Renal cortex interstitium (tissue), 15 donors: Measurements from ENCODE around the gene S100A5. TPM values are rescaled to one million over a fixed set of nuclear protein-coding genes. Genes with fewer than 3 reads are reported as not detected.
"Not testable (repeated sequence)": the region's sequence is repeated elsewhere in the genome, so short reads cannot be mapped to it uniquely, and the experiment has no call there.

ENCODE experiments used
- DNase-seq, 11 donors: peaks; one replicate each; pipeline ENCODE4 v3.0.0-alpha.2; 2013; ENCODE audit warnings: low read depth in 9 of 11, low spot score in 4 of 11; ENCODE audit errors: extremely low read depth in 1 of 11
- long read RNA-seq, 16 experiments: transcript quantifications; one replicate each; lab custom pipeline, GENCODE V29; 2026
- polyA plus RNA-seq, 3 donors: library from polyadenylated mRNA; unstranded; fragments of 120-200 nt; gene quantifications; one replicate each; pipeline ENCODE4 v1.2.1, GENCODE V29; 2013; ENCODE audit not compliant: insufficient read length in 3 of 3

Gene S100A5, protein sequence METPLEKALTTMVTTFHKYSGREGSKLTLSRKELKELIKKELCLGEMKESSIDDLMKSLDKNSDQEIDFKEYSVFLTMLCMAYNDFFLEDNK
- polyA plus RNA-seq = 1 to 10 TPM in 2 of 3 donors, under 1 TPM in 1; 0.85 to 1.3 (median 1.2) TPM
- long read RNA-seq, donor 1, partial matches to known transcripts = 0 of 1 reads
- long read RNA-seq, donor 1, other reads (novel, unspliced or antisense) = 0 of 1 reads
- long read RNA-seq, donor 2 = 0 reads
- long read RNA-seq, donor 3 = 0 reads
- long read RNA-seq, donor 4, partial matches to known transcripts = 0 of 1 reads
- long read RNA-seq, donor 4, other reads (novel, unspliced or antisense) = 0 of 1 reads
- long read RNA-seq, donor 5 = 0 reads
- long read RNA-seq, donor 6, partial matches to known transcripts = 0 of 1 reads
- long read RNA-seq, donor 6, other reads (novel, unspliced or antisense) = 0 of 1 reads
- long read RNA-seq, donor 7 = 0 reads
- long read RNA-seq, donor 8, partial matches to known transcripts = 0 of 1 reads
- long read RNA-seq, donor 8, other reads (novel, unspliced or antisense) = 0 of 1 reads
- long read RNA-seq, donor 9 = 0 reads
- long read RNA-seq, donor 10, partial matches to known transcripts = 0 of 1 reads
- long read RNA-seq, donor 10, other reads (novel, unspliced or antisense) = 0 of 1 reads
- long read RNA-seq, donor 11 = 0 reads
- long read RNA-seq, donor 12 = 0 reads
- long read RNA-seq, donor 13 = 0 reads
- long read RNA-seq, donor 14 = 0 reads
- long read RNA-seq, donor 15 = 0 reads
- long read RNA-seq, donor 16 = 0 reads

DNA sequence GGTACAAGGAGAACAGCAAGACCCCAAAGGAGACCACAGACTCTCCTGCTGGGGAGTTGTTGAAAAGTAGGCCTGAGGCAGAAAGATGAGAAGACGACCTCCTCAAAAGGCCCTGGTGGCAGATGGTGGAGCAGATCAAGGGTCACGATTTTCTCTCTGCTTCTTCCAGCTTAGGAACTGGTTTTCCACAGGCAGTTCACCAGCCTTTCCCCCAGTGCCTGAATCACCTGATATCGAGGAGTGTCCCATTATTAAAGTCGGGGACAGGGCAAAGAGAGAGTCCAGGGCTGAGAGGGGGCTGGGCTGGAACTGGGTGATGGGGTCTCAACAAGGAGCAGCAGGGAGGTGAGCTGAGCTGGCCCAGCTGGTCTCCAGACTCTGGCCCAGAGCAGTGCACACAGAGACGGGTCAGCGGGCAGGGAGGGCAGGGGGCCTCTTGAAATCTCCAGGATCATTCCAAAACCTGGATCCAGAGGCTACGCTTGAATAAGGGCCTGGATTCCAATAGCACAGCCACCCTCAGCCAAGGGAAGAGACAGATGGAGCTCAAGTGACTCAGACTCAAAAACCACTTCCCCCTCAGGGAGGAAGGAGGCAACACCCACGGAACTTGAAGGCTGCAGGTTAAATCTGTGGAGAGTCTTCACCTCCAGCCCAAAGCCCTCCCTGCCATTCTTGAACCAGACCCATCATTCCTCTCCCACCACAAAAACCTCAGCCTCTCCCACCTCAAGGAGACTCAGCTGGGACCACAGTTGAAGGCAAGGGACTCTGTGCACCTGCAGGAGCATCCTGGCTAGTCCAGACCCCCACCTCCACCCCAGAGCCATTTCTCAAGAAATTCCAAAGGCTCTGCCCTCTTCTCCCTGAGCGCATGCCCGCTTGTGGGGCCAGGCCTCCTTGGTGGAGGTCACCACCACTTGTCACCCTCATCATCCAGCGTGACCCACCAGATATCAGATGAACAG is at the start of gene S100A5:
TSS of gene S100A5 (minus strand) at position 541 of the 968 bp plus-strand sequence. CDS start 743 bp downstream, outside the sequence.
- DNase-seq = peak in 1 of 11 donors; percentile 48

DNA sequence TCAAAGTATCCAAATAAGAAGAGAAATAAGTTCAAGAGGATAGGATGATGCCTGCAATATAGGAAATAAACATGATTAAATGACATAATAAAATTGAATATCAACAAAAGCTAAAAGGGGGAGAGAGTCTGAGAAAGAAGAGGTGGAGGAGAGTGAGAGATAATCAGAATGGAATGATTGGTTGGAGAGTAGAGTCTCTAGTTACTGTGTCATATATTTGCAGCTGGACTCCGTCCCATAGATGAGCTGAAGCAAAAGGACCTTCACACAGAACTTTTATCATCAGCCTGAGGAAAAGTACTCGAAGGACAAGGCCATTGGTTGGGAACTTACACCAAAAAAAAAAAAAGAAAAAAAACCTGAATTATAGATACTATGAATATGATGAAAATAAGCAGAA is 47.7 kb upstream of the S100A5 start:
- DNase-seq = no peak

DNA sequence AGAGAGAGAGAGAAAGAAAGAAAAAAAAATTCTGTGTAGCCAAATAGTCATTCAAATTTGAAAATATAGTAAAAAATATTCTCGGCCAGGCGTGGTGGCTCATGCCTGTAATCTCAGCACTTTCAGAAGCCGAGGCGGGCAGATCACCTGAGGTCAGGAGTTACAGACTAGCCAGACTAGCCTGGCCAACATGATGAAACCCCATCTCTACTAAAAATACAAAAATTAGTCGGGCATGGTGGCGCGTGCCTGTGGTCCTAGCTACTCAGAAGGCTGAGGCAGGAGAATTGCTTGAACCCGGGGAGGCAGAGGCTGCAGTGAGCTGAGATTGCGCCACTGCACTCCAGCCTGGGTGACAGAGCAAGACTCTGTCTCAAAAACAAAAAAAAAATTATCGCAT is 47.3 kb upstream of the S100A5 start:
- not testable (repeated sequence) for DNase-seq

DNA sequence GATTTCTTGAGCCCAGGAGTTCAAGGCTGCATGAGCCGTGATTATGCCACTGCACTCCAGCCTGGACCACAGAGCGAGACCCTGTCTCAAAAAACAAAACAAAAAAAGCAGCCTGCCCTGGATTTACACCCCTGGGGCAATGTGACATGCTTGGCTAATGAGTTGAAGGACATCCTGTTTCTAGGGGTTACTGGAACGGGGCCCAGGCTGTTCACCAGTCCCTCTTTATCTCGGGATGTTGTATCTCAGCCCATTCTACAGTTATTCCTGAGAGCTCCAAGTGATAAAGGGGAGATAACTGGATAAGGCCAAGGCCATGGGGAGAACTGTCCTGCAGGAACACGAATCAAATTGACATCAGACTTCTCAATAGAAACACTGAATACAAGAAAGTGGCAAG is 46.6 kb upstream of the S100A5 start:
- no peak for DNase-seq

DNA sequence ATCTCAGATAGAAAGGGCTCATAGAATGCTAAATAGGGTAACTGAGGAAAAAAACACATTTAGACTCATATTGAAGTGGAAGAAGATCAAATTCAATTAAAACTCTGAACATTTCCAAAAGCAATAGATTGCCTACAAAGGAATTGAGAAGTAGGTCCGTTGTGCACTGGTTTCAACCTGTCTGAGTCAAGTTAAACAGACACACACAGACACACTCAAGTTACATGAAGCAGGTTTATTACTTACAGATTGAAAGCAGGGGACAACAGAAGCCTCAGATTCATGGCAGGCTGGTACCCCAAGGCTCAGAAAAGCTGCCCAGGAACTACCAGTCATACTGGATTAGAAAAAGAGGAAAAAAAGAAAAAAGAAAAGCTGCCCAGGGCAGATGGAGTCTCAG is 45.6 kb upstream of the S100A5 start:
- no peak for DNase-seq

DNA sequence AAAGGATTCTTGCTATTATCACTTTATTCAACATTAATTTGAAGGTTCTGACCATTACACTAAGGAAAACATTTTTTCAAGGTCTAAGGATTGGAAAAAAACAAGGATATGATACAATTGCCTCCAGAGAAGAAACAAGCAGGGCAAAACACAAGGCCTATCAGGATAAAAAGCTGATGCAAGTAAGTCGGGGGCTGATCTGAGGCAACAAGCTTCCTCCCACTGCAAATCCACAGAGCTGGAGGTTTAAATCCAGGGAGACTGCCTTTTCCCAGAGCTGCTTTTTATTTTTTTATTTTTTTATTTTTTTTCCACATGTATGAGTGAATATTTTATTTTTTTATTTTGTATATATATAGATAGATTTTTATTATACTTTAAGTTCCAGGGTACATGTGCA is 44.3 kb upstream of the S100A5 start:
- DNase-seq = no peak

DNA sequence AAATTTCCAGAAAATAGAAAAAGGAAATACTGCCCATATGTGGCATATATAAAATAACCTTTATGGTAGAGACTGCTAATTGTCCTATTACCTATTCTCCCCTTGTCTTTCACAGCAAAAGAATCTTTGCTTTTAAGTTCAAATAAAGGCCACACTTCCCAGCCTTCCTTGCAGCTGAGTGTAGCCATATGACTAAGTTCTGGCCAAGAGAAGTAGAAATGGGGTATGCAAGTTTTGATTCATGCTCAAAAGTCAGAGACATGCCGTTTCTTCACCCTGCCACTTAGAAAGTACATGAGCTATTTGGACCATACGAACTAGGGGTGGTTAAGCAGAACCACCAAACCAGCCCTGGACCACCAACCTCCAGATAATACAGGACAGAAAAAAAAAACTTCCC is 43.2 kb upstream of the S100A5 start:
- no peak for DNase-seq

DNA sequence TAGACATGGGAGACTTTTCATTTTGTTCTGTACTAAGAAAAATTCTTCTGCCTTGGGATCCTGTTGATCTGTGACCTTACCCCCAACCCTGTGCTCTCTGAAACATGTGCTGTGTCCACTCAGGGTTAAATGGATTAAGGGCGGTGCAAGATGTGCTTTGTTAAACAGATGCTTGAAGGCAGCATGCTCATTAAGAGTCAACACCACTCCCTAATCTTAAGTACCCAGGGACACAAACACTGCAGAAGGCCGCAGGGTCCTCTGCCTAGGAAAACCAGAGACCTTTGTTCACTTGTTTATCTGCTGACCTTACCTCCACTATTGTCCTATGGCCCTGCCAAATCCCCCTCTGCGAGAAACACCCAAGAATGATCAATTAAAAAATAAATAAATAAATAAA is 42.8 kb upstream of the S100A5 start:
- DNase-seq = not testable (repeated sequence)

DNA sequence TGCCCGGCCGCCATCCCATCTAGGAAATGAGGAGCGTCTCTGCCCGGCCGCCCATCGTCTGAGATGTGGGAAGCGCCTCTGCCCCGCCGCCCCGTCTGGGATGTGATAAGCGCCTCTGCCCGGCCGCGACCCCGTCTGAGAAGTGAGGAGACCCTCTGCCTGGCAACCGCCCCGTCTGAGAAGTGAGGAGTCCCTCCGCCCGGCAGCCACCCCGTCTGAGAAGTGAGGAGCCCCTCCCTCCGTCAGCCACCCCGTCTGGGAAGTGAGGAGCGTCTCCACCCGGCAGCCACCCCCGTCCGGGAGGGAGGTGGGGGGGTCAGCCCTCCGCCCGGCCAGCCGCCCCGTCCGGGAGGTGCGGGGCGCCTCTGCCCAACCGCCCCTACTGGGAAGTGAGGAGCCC is 42.1 kb upstream of the S100A5 start:
- not testable (repeated sequence) for DNase-seq

DNA sequence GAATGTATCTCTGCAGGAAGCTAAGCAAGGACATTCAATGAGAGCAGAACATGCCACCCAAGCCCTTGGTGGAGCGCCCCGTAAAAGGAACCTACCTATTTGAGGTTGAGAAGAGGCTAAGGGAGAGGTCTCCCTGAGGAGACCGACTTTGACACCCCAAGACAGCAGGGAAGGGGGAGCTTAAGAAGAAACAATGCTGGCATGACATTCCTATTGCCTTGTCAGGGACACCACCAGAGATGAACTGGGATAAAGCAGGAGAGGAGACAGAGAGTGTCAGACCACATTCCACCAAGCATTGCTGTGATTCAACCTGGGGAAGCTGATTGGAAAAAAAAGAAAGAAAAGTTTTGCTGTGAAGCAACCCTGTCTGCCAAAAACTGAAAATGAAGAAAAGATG is 38.2 kb upstream of the S100A5 start:
- DNase-seq = no peak

DNA sequence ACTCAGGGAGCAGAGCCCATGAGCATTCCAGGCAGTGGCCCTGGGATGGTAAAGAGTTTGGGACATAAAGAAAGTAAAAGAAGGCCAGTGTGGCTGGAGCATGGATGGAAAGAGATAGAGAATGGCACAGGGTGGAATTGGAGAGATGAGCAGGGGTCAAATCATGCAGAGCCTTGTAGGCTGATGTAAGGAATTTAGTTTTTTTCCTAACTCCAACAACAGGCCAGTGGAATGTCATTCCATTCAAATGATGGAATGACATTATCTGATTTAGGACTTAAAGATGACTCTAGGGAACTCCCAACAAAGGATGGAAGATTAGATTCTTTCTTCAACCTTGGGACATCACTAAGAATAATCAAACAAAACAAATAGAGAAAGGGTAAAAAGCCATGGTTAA is 37.8 kb upstream of the S100A5 start:
- DNase-seq = no peak

DNA sequence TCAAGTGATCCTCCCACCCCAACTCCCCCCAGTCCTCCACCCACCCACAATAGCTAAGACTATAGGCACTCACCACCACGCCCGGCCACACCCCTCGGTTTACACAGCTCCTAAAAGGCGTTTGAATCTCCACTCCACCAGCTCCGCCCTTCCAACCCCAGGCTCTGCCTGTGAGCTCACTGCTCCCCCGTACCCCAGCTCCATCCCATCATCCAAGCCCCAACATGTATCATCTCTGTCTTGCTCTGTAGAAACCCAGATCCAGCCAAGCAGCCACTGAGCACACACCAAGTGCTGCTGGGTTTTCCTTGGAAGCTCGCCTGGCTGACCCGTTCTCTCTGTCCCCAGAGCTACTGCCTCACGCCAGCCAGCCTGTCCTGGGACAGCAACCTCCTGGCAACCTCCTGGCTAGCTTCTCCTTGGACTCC is 36.9 kb upstream of the S100A5 start:
- no peak for DNase-seq

DNA sequence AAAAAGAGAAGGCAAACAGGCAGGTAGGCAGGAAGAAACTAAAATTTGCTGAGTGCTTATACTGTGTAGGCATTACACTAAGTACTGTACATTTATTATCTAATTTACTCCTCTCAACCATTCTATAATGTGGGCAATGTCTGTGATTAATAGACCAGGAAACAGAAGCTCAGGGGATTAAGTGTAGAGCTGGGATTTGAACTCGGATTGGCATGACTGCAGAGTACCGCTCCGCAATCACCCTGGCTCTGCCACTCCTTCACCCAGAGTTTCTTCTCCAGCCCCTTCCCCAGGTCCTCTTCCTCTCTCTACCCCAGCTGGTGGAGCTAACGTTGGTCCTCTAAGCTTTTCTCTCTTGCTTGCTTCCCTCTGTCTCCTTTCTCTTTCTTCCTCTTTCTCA is 36.4 kb upstream of the S100A5 start:
- DNase-seq = no peak

DNA sequence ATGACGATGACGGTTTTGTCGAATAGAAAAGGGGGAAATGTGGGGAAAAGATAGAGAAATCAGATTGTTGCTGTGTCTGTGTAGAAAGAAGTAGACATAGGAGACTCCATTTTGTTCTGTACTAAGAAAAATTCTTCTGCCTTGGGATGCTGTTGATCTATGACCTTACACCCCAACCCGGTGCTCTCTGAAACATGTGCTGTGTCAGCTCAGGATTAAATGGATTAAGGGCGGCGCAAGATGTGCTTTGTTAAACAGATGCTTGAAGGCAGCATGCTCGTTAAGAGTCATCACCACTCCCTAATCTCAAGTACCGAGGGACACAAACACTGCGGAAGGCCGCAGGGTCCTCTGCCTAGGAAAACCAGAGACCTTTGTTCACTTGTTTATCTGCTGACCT is 34.8 kb upstream of the S100A5 start:
- DNase-seq = not testable (repeated sequence)

DNA sequence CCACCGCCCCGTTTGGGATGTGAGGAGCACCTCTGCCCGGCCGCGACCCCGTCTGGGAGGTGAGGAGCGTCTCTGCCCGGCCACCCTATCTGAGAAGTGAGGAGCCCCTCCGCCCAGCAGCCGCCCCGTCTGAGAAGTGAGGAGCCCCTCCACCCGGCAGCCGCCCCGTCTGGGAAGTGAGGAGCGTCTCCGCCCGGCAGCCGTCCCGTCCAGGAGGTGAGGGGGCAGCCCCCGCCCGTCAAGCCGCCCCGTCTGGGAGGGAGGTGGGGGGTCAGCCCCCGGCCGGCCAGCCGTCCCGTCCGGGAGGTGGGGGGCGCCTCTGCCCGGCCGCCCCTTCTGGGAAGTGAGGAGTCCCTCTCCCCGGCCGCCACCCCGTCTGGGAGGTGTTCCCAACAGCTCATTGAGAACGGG is 34.4 kb upstream of the S100A5 start:
- DNase-seq = not testable (repeated sequence)

DNA sequence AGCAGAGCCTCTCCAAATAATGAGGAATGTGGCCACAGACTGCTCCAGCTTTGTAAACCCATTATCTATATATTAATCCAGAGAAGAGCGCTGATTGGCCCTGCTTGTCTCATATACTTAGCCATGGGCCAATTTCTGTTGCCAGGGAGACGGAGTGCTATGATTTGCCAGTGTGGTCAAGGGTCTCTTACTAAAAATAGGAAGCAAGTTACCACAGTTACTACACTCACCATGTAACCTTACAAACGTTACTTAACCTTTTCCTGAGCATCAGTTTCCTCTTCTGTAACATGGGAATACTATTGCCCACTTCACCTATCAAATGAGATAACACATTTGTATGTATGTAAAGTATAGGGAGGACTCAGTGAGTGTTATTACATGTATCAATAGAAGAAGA is 32.6 kb upstream of the S100A5 start:
- DNase-seq = no peak

DNA sequence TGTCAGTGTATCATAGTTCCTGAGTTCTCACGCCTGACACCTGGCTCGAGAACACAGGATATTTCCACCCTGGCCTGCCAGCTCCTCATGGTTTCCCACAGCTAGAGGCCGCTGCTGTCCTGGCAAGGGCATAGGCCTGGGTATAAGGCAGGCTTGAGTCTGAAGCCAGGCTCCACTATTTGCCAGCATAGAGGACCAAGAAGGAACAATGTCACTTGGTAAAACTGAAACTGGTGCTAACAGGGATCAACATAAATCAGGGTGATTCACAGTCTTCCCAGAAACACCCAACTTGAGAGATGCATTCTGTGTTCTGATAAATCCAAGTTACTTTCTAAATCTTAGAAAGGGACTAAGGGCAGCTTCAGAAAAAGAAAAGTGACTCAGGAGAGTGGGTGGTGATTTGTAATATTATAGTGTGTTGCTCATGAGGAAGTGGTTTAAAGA is 31.9 kb upstream of the S100A5 start:
- DNase-seq = peak in 2 of 11 donors; percentile 69 to 72

DNA sequence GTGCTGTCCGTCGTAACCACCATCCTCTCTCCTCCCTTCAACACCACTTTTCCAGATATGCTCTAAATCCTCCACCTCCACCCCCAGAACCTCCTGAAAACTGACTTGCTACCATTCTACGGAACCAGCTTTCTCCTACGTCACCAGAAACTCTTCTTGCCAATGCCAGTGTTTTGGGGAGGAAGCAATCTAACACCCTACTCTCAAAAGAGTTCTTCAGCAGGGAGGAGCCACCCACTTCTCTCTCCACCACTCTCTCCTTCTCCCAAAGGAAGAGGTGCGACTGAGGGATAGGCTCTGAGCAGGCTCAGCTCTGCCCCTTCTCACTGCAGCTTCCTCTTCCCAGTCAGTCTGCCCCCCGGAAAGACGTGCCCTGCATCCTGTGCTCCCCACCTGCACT is 31.0 kb upstream of the S100A5 start:
- DNase-seq = no peak

DNA sequence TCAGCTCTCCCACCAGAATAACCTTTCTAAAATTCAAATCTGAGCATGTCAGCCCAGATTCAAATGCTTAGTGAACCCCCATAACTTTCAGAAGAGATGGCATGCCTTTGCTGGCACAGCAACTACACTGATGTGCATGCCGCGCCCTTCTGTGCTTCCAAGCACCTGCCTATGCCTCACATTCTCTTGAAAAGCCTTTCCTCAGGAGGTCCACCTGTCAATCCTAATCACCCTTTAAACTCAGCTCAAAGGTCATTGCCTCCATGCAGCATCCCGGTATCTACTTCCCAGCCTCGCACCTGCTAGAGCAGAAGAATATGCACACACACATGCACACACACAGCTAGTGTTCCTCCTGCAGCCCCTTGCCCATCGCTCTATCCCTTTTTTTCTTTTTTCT is 30.1 kb upstream of the S100A5 start:
- no peak for DNase-seq
